Astrocyte (in vitro differentiated cells and primary cell): ENCODE data around the gene VRTN. TPM values are rescaled to one million over a fixed set of nuclear protein-coding genes. Genes with fewer than 3 reads are reported as not detected.

ENCODE experiments used
- DNase-seq: peaks from one replicate; pipeline ENCODE4 v3.0.0-alpha.2; 2010; ENCODE audit warnings: low read depth
- FAIRE-seq: peaks from 2 replicates; lab custom pipeline; 2011; peaks lifted over from hg19 to GRCh38; lab: Jason Lieb, UNC
- H2AFZ ChIP-seq: 2 replicates; pipeline ENCODE4 v1.6.0; 2012; ENCODE audit warnings: low read depth, low read length, inconsistent platforms
- H3K27ac ChIP-seq: 2 replicates; pipeline ENCODE4 v1.5.1; 2011; ENCODE audit warnings: low read depth, low read length, inconsistent platforms
- H3K27me3 ChIP-seq: 2 replicates; pipeline ENCODE4 v1.6.0; 2011; ENCODE audit warnings: low read length, inconsistent platforms; ENCODE audit not compliant: insufficient read depth
- H3K36me3 ChIP-seq: 2 replicates; pipeline ENCODE4 v1.5.1; 2011; ENCODE audit warnings: low read length, inconsistent platforms; ENCODE audit not compliant: insufficient read depth
- H3K4me1 ChIP-seq: 2 replicates; pipeline ENCODE4 v1.5.1; 2011; ENCODE audit warnings: low read length, inconsistent platforms; ENCODE audit not compliant: insufficient read depth
- H3K4me2 ChIP-seq: 2 replicates; pipeline ENCODE4 v1.6.0; 2012; ENCODE audit warnings: low read length, inconsistent platforms
- H3K4me3 ChIP-seq: 2 replicates; pipeline ENCODE4 v1.5.1; 2011; ENCODE audit warnings: low read depth, mild to moderate bottlenecking, low read length, inconsistent platforms; ENCODE audit not compliant: insufficient read depth
- H3K79me2 ChIP-seq: 2 replicates; pipeline ENCODE4 v1.6.0; 2012; ENCODE audit warnings: mild to moderate bottlenecking, low read length, inconsistent platforms; ENCODE audit not compliant: insufficient read depth
- H3K9ac ChIP-seq: 2 replicates; pipeline ENCODE4 v1.6.0; 2012; ENCODE audit warnings: mild to moderate bottlenecking, low read length, inconsistent platforms
- H3K9me3 ChIP-seq: 2 replicates; pipeline ENCODE4 v1.5.1; 2012; ENCODE audit warnings: low read depth, mild to moderate bottlenecking, low read length, inconsistent platforms; ENCODE audit not compliant: insufficient read depth
- H4K20me1 ChIP-seq: 2 replicates; pipeline ENCODE4 v1.6.0; 2012; ENCODE audit warnings: low read length, inconsistent platforms; ENCODE audit not compliant: insufficient read depth
- H3K27ac Mint-ChIP-seq: one replicate; pipeline ENCODE4 v1.8.0; 2021; ENCODE audit warnings: mild to moderate bottlenecking, mixed read lengths; ENCODE audit not compliant: unreplicated experiment
- H3K27me3 Mint-ChIP-seq: one replicate; pipeline ENCODE4 v1.8.0; 2021; ENCODE audit warnings: low read depth, mixed read lengths; ENCODE audit not compliant: unreplicated experiment
- H3K36me3 Mint-ChIP-seq: one replicate; pipeline ENCODE4 v1.8.0; 2021; ENCODE audit warnings: low read depth, mixed read lengths; ENCODE audit not compliant: unreplicated experiment
- H3K4me1 Mint-ChIP-seq: one replicate; pipeline ENCODE4 v1.8.0; 2021; ENCODE audit warnings: low read depth, mixed read lengths; ENCODE audit not compliant: unreplicated experiment
- H3K4me3 Mint-ChIP-seq: one replicate; pipeline ENCODE4 v1.8.0; 2021; ENCODE audit warnings: mild to moderate bottlenecking, moderate library complexity, mixed read lengths; ENCODE audit not compliant: unreplicated experiment
- H3K9me3 Mint-ChIP-seq: one replicate; pipeline ENCODE4 v1.8.0; 2021; ENCODE audit warnings: mild to moderate bottlenecking, mixed read lengths; ENCODE audit not compliant: unreplicated experiment
- CTCF ChIP-seq: IDR thresholded peaks from 2 replicates; pipeline ENCODE4 v1.5.1; 2011; ENCODE audit warnings: low read depth, mild to moderate bottlenecking, inconsistent platforms, low read length, moderate library complexity; ENCODE audit not compliant: insufficient read depth
- EZH2 ChIP-seq: IDR thresholded peaks from 2 replicates; pipeline ENCODE4 v1.6.1; 2012; ENCODE audit warnings: mild to moderate bottlenecking, low read length, inconsistent platforms; ENCODE audit not compliant: insufficient read depth
- total RNA-seq: library from RNA; stranded (reverse); gene quantifications from 2 replicates; pipeline ENCODE4 v1.2.1, GENCODE V29; 2021

The VRTN gene
- total RNA-seq, 1 donor from 2014 or later: 0.16 TPM

GRCh38 chr14:74301594-74302151 is 46.6 kb upstream of the VRTN start:
- H3K36me3 Mint-ChIP-seq: peaks cover 5% of the 10 kb centered on the region
- peak overlapping the region; percentile 48 for H3K27ac Mint-ChIP-seq
- no peaks in the 10 kb centered on the region for H3K9me3 Mint-ChIP-seq
- FAIRE-seq: no peak
- H3K4me3 Mint-ChIP-seq: peak overlapping the region; percentile 91
- H3K27me3 Mint-ChIP-seq: no peaks in the 10 kb centered on the region
- TF ChIP-seq CTCF: no peak
- TF ChIP-seq EZH2: no peak
- H3K36me3 ChIP-seq: peaks cover 11% of the 10 kb centered on the region
- peak overlapping the region; percentile 98 for H3K4me2 ChIP-seq
- peak overlapping the region; percentile 79 for H3K9ac ChIP-seq
- H4K20me1 ChIP-seq: peaks cover 27% of the 10 kb centered on the region
- peaks cover 36% of the 10 kb centered on the region for H3K79me2 ChIP-seq
- DNase-seq: no peak
- no peaks in the 10 kb centered on the region for H3K9me3 ChIP-seq
- no peak overlapping the region for H3K27ac ChIP-seq
- peaks cover 17% of the 10 kb centered on the region for H3K4me1 ChIP-seq
- peak overlapping the region; percentile 79 for H3K4me3 ChIP-seq
- H3K4me1 Mint-ChIP-seq: peaks cover 15% of the 10 kb centered on the region
- no peaks in the 10 kb centered on the region for H3K27me3 ChIP-seq
- peak overlapping the region; percentile 85 for H2AFZ ChIP-seq

- Histone ChIP-seq H3K4me1 (peaks cover 17% of the 10 kb centered on the region), H2AFZ (peak overlapping the region; percentile 85), H4K20me1 (peaks cover 22% of the 10 kb centered on the region), H3K4me2 (peak overlapping the region; percentile 98), H3K4me3 (peak overlapping the region; percentile 79), H3K9ac (peak overlapping the region; percentile 79), H3K9me3 (no peaks in the 10 kb centered on the region), H3K36me3 (peaks cover 7% of the 10 kb centered on the region), H3K79me2 (peaks cover 31% of the 10 kb centered on the region), H3K27me3 (no peaks in the 10 kb centered on the region), H3K27ac (peak overlapping the region; percentile 46)
- H3K4me3 Mint-ChIP-seq: peak overlapping the region; percentile 91
- FAIRE-seq (no peak), DNase-seq (peak; percentile 52)
- H3K27me3 Mint-ChIP-seq: no peaks in the 10 kb centered on the region
- H3K4me1 Mint-ChIP-seq: peaks cover 15% of the 10 kb centered on the region
- no peaks in the 10 kb centered on the region for H3K9me3 Mint-ChIP-seq
- TF ChIP-seq EZH2 (no peak), CTCF (peak; percentile 65)
- peak overlapping the region; percentile 48 for H3K27ac Mint-ChIP-seq
- peaks cover 3% of the 10 kb centered on the region for H3K36me3 Mint-ChIP-seq
Measured at GRCh38 chr14:74302152-74302628, 46.1 kb upstream of the VRTN start.
